DMS53 treated with DMSO at 0.1 percent for 48 hours (cell line): Measurements from ENCODE around the gene PREX1.

Experiments
- DNase-seq: peaks from one replicate; lab custom pipeline; 2025; ENCODE audit not compliant: unreplicated experiment; lab: John Stamatoyannopoulos, UW

The PREX1 gene

DNA sequence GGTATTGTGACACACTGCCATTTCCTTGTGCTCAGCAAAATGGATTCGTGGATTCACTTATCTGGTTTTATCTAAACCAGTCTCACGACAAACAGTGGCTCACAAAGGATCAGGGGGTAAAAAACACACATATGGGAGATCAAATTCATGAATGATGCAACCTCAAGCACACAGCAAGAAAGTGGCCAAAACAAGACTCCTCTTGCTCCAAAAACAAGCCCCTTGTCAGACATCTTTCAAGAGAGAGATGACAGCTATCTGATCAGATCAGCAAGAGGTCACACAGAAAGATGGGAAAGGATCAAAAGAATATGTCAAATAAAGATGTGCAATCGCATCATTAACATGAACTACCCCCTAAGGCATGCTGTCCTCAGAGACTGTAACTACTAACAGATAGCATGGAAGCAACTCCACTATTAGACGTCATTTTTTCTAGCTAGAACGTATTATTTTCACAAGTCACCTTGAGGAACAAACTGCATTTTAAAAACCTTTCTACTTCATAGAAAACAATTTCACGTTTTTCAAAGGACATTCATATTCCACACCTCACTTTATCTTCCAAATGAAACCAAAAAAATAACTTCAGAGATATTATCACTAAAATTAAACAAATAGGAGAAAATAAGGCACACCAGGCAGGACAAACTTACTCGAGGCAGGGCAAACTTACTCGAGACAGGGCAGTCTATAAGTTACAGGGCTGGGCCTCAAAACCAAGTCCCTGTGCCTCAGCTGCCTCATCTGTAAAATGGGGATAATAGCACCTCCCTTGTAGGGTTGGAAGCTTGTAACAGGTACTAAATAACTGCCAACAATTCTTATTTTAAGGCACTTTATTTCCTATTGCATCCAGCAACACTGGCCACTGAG is 122.3 kb downstream of the PREX1 start:
- DNase-seq, result no peak

DNA sequence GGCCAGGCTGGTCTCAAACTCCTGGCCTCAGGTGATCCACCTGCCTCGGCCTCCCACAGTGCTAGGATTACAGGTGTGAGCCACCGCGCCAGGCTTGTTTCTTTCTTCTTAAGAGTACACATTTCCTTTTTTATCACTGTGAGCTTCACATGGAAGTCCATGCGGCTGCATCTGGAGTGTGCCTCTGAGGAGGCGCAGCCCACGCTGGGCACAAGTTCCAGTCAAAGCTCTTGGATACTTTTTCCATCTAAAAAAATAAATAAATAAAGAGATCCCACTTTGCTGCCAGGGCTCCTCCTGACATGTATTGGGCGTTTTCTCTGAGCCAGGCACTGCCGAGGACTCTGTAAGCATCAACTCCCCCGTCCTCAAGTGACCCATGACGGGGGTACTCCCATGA is 123.0 kb downstream of the PREX1 start:
- no peak for DNase-seq

DNA sequence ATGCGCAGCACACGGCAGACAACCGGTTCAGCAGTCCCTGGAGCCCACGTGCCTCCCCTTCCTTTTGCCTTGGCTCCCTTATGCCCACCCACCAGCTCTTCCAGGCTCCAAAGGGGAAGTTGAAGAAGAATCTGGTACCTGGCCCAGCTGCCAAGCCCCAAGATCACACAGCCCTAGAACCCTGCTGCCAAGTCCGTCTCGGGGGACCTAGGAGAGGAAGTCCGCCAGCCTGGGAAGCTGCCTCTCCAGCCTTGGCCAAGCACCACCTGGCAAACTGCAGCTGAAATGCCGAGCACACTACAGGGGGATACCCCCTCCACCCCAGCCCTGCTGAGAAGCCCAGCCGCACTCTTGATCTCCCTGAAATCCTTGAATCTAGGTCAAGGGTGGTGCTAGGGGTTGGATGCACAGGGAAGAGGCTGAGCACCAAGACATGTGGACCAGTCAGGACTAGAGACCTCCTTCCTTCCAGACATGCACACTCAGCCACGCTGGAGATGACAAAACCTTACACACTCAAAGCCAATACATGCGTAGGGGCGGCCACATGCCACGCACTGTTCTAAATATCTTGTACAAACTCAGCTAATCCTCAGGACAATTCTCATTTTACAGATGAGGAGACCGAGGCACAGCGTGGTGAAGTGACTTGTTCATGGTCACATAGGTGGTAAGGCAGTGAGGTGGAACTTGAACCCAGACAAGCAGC is 124.1 kb downstream of the PREX1 start:
- DNase-seq, result no peak

DNA sequence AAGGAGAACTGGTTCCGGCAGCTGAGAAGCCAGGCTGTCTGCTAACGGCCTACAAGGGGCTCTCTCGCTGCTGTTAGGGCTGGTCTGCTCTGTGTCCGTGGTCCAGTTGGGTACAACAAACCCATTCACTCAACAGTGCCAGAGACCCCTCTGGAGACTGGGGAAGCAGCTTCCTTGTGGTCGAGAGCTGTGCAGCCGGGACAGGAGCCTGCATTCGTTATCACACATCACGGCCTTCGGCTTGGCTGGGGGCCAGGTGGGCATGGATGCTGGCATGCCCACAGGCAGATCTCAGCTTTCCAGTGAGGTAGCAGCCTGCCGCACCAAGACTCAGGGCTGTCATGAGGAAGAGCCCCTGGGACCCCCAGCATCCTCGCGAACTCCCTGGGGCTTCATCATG is 124.7 kb downstream of the PREX1 start:
- no peak for DNase-seq

DNA sequence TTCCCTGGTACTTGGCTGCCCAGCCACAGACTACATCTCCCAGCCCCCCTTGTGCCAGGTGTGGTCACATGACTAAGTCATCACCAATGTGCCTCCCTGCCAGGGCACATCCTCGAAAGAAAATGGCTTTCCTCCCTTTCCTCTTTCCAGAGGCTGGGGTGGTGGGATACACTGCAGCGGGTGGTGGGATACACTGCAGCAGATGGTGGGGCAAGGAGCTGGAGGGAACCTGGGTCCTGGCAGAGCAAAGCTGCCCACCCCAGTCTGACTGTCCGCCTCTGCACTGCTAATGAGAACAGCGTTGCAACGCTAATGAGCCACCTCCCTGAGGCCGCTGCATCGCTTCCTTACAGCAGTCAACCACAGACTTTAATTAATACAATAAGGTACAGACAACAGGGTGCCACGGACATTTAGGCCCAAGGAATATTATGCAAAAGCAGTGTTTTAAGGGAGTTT is 125.3 kb downstream of the PREX1 start:
- DNase-seq, result no peak

DNA sequence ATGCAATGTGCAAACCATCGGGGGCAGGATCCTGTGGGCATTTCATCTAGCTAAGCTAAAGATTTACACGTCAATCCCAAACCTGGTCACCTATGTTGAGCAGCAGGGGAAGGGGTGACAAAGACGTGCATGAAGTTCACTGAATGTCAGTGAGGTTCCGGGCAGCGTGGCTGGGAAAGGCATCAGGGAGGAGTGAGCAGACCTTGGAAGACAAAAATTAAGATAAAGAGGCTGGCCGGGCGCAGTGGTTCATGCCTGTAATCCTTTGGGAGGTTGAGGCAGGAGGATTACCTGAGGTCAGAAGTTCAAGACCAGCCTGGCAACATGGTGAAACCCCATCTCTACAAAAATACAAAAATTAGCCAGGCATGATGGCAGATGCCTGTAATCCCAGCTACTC is 126.1 kb downstream of the PREX1 start:
- DNase-seq, result no peak

DNA sequence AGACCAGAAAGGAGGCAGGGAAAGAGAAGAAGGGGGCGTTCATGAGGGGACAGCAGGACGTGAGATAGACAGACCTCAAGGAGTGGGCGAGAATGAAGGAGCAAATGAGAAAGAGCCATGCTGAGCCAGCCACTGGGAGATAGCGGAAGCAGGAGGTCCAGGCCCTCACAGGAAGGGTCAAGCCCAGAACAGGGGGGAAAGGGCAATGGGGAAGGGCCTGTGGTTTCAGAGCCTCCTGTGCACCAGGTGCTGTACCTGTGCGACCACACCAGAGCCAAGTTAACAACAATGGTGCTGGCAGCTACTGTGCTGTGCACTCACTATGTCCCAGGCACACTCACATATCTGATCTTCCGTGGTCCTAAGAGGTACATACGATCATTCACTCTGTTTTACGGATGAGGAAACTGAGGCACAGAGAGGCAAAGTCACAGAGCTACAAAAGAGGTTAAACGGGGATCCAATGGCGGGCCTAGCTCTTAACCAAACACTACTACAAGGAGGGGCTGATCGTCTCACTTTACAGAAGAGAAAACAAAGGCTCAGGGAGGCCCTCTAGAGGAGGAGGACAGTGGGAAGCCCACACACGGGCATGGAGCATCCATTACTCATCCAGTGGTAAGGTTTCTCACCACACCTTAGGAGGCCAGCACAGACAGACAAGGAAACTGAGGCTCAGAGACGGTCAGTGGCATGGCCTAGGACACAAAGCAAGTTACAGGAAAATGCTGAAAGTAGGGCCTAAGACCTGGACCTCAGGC is 129.1 kb downstream of the PREX1 start:
- DNase-seq, result no peak

DNA sequence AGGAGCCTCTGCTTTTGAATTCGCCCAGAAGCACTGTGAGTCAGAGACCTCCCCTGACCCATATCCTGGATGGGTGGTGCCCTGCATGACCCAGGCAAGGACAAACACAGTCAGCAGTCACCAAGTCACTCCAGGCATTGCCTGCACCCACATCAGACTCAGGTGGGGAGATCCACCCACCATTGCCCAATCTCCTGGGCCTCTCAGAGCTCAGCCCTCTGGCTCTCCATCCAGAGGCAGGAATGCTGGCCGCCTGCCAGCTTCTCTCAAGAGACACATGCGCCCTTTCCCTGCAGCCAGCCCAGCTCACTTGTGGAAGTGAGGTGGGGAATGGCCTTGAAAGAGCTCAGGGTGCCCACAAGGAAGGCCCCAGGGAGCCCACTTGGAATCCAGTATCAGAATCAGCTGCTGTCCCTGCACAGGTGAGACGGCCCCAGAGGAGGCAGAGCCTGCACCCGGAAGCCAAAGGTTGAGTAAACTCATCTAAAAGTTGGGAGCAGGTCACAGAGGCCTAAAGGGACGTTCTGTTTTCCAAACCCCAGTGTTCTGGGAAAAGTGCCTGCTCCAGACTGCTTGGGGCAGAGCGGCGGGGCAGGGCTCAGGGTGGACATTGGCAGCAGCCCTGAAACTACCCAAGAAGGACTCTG is 129.8 kb downstream of the PREX1 start:
- DNase-seq, result no peak

DNA sequence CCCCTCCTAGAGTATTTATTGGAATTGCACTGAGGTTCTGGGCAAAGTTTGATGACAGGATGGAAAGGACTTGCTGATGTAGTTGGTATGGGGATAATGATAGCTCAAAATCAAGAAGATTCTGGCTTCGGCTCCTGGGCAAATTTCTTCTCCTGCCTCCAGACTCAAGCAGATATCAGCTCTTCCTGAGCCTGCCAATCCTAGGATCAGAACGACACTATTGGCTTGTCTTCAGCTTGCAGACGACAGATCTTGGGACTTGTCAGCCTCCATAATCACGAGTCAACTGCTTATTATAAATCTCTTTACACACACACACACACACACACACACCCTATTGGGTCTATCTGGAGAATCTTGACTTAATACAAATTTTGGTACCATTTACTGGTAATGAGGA is 131.1 kb downstream of the PREX1 start:
- DNase-seq, result no peak

DNA sequence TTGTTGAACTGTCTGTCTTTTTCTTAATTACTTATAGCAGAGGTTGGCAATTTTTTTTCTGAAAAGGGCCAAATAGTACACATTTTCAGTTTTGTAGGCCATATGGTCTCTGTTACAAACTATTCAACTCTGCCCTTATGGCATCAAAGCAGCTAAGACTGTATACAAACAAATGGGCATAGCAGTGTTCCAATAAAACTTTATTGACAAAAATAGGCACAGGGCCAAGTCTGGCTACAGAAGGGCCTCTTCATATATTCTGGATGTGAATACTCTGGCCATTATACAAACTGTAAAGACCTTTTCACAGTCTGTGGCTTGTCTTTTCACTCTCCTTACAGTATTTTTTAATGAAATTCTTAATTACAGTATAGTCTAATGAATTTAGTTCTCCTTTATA is 132.1 kb downstream of the PREX1 start:
- no peak for DNase-seq

DNA sequence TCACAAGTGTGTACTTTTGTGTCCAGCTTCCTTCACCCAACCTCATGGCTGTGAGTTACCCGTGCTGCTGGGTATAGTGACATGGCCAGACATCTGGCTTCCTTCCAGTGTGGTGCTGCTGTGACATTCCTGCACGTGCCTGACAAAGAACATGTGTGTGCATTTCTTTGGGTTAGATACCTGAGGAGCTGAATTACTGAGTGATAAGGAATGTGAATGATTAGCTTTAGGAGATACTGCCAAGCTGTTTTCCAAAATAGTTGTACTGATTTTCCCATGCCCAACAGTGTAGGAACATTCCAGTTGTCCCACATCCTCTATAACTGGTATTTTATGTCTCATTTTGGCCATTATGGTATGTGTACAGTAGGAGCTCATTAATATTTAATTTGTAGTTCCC is 132.5 kb downstream of the PREX1 start:
- DNase-seq, result no peak

DNA sequence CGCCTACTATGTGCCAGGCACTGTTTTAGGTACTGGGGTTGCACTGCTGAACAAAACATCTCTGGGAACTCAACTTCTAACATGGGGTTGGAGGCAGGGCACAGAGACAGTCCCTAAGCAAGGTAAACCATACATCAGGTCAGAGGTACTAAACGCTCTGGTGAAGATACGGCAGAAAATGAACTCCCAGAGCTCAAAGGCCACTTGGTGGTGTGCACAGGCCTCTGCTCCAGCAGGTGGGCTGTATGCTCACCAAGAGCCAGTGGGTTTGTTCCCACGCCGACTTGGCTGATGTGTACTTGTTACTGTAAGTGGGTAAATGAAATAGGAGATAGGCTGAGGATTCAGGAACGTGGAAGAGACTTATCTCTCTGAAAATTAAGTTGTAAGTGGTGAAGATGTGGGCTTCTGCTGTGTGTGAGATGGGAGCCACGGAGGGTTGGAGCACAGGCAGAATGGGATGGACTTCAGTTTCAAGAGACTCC is 133.4 kb downstream of the PREX1 start:
- no peak for DNase-seq

DNA sequence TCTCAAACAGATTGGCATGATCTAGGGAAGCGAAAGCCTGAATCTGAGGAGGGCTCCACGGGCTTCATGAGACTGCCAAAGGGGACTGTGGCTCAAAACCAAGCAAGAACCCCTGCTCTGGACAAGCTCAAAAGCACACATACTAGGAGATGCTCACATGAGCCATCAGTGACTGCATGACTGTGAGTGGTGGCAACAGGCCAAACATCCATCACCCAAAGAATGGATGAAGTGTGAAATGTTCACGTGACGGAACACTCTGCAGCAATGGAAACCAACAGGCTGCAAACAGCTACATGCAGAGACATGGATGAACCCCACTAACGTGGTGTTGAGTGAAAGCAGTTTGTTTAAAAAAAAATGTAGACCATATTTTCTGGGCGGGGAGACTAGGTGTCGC is 136.3 kb downstream of the PREX1 start:
- DNase-seq, result no peak

DNA sequence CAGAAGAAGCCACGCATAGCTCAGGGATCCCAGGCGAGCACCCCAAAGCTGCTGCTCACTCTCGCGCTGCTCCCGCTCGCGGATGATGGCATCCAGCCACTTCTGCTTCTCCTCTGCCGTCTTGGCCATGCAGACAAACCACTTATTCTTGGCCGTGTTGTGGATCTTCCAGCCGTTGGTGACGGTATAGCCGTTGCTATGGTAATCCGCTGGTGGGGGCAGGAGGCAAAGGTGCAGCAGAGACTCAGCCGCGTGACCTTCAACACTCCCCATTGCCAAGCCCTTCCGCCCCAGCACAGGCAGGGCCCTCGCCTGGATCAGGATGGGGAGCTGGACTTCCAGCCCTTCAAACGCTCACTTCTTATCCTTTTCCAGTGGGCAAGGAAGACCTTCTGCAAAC is 136.9 kb downstream of the PREX1 start:
- DNase-seq, result no peak

DNA sequence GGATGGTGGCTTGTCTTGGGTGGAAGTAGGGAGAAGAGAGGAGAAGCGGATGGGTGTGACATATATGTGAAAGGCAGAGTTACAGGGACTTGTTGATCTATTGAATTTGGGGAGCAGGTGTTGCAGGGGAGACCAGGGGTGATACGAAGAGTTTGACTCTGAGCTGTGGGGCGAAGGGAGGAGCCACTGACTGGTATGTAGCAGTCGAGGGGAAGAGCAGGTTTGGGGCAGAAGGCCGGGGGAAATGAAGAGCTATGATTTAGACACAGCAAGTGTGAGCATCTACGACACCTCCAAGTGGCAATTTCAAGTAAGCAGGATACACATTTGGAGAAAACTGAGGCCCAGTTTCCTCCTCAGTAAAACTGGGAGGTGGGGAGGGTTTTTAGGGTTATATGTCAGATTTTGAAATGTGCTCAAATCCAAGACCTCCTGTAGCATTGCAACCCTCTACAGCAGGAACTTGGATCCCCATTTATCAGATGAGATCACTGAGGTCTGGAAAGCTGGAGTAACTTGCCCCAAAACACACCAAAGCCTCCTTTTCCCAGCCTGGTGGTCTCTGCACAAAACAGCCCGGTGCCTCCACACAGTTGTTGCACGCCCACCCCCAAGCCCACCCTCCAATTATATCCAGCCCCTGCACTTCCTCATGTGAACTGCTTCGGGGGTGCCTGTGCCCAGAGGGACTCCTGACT is 137.8 kb downstream of the PREX1 start:
- DNase-seq, result no peak

DNA sequence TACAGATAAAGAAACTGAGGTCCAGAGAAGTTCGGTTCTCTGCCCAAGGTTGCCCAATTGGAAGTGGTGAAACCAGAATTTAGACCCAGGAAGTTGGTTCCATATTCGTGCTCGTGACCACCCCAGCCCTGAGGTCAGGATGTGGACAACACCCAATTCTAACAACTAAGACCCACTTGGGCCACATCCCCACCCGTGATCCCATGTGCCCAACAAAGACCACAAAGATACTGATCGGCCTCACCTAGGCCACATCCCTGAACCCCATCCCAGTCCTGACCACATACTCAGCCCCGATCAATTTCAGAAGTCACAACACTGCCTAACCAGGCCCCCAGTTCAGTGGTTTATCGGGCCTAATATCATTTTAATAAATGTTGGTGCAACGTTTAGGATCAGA is 138.4 kb downstream of the PREX1 start:
- no peak for DNase-seq

DNA sequence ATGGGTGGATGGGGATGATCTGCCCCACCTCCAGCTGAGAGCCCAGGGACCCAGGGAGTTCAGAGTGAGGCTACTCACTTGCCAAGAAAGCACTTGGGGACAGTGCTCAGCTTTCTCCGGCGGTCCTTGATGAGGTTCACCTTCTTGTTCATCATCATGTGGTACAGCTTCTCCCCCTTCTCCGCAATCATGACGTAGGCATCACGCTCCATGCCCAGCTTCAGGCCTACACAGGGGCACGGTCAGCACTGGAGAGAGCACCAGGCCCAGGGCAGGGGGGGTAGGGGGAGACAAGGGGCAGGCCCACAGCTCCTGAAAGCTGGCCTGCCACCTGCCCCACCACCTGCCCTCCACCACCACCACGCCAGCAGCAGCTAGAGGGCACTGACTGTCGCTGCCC is 139.2 kb downstream of the PREX1 start:
- no peak for DNase-seq

DNA sequence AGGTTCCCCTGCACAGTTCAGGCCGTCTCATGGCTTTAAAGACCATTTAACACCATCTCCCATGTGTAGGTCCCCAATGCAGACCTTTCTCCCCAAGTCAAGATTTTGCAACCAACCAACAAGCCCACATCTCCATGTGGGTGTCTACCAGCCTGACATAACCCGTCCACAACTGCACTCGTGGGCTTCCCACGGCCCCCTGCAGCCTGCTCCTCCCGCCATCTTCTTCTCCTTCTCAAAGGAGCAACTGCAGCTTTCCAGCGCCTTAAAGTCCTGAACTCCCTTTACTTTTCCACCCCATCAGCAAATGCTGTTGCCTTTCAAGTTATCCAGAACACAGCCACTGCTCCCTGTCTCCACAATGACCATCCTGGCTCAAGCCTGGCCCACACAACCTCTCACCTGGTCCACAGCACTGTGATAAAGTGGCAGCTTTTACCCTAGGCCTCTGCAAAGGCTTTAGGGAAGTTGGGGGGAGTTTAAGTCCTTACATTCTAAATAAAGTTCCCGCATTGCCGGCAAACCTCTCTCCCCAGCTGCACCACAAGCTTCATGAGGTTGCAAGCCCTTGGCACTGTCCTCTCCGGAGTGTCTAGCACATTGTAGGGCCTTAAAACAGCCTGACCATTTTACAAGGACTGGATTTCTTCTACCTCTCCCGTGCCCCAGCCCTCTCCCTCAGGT is 140.5 kb downstream of the PREX1 start:
- no peak for DNase-seq

DNA sequence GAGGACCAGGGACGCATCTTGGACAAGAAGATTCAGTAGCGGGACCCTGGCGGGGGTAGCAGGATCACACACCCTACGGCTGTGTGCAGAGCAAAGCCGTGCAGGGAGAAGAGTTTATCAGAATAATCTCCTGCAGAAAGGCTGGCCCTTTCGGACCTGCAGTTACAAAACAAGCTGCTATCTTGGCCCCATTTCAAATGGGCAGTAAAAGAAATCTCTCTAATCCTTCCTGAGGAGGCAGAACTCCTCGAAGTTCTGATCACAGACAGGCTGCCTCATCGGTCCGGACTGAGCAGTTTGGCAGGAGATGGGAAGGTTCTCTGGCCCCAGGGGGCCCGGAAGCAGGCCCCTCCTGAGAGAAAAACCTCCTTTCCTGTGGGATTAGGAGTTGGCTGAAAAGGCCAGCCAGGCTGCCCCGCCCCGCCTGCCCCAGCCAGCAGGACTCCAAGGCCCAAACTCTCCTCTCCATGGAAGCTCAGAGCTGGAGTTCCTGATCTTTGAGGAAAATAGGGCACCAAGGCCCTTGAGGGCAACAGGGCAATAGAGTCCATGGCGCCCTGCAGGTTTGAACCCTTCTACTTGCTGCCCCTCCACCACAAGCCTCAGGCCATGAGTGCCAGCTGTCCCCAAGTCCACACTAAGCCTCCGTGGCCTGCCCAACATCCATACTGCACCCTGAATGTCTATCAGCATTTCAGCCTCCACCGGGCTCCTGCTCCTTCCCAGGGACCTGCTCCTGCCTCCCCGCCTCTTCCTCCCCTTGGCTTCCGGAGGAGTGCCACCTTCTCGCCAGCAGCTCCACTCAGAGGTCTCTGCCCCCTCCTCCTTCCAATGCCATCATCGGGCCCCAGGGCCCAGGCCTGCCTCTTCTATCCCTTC is 141.3 kb downstream of the PREX1 start:
- no peak for DNase-seq
